Endothelial cell of umbilical vein (primary cell): ENCODE data around the gene TRIM65.

ENCODE experiments used
- EZH2 ChIP-seq: IDR thresholded peaks from 2 replicates; pipeline ENCODE4 v1.6.1; 2012; ENCODE audit warnings: borderline replicate concordance, low read depth, mild to moderate bottlenecking, moderate library complexity, low read length, inconsistent platforms; ENCODE audit not compliant: severe bottlenecking
- MYC ChIP-seq: IDR thresholded peaks from one replicate; pipeline ENCODE4 v1.6.1; 2011; ENCODE audit warnings: mild to moderate bottlenecking, low read depth, low read length
- POLR2A ChIP-seq: IDR thresholded peaks from 2 replicates; pipeline ENCODE4 v1.6.1; 2012; ENCODE audit warnings: low read depth, mild to moderate bottlenecking, control low read depth, low read length
- POLR2AphosphoS5 ChIP-seq: IDR thresholded peaks from 2 replicates; pipeline ENCODE4 v1.6.1; 2012; ENCODE audit warnings: low read depth, mild to moderate bottlenecking, control low read depth, low read length, moderate library complexity; ENCODE audit not compliant: insufficient read depth
- TF ChIP-seq, protein P1 (sequence below), 2 donors: IDR thresholded peaks; 1 replicate in 1 of 2; 2 replicates in 1 of 2; pipeline ENCODE4 v1.5.1; 2011; ENCODE audit warnings: low read length in 2 of 2, mild to moderate bottlenecking in 2 of 2, moderate library complexity in 2 of 2, control low read depth in 1 of 2, inconsistent platforms in 1 of 2, low read depth in 1 of 2; ENCODE audit not compliant: insufficient read depth in 1 of 2; ENCODE audit errors: extremely low read depth in 1 of 2

DNA sequence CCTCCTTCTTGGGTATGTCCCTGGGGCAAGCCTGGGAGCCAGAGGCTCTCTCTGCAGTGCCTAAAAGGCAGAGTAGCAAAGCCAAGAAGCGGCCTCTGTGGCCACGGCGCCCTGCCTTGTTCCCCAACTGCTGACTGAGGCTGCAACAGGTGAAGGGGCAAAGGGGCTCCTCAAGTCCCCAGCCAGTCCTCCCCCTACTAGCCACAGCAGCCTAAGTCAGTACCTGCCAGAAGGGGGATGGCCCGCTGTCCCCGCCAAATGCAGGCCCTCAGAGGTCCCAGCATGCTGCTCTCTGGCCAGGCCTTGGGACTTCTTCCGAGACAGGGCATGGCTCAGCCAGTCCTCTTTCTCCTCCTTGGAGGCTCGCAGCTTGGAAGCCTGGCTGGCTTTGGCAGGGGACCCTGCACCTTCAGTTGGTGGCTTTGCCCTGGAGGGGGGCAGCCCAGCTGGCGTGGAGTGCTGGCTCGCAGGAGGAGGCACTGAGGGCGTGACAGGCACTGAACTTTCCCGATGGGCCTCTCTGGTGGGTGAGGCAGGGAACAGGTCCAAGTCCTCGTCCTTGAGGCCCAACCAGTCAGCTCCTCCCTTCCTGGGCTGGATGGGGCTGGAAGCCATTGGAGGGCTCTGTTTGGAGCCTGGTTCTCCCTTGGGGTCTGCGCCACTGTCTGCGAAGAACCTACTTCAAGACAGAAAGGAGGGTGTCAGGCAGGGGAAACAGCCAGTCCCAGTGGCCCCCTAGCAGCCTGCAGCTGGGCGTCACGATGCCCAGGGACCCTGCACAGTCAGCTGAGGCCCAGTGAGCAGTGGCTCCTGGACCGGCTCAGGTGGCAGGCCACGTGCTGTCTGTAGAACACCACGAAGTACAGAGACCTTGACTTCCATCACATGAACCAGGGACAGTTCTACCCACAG lies 26.5 kb upstream of the TRIM65 start:
- no peak for TF ChIP-seq POLR2A
- TF ChIP-seq, protein P1, sequence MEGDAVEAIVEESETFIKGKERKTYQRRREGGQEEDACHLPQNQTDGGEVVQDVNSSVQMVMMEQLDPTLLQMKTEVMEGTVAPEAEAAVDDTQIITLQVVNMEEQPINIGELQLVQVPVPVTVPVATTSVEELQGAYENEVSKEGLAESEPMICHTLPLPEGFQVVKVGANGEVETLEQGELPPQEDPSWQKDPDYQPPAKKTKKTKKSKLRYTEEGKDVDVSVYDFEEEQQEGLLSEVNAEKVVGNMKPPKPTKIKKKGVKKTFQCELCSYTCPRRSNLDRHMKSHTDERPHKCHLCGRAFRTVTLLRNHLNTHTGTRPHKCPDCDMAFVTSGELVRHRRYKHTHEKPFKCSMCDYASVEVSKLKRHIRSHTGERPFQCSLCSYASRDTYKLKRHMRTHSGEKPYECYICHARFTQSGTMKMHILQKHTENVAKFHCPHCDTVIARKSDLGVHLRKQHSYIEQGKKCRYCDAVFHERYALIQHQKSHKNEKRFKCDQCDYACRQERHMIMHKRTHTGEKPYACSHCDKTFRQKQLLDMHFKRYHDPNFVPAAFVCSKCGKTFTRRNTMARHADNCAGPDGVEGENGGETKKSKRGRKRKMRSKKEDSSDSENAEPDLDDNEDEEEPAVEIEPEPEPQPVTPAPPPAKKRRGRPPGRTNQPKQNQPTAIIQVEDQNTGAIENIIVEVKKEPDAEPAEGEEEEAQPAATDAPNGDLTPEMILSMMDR (IDR thresholded peaks at IDR 0.05; ENCODE audit: extremely low read depth in 1 of 2, insufficient read depth in 1 of 2, low read depth in 1 of 2, low read length in 2 of 2), result no peak
- TF ChIP-seq POLR2AphosphoS5, result no peak
- no peak for TF ChIP-seq EZH2
- TF ChIP-seq MYC, result no peak
